AG09309 (cell line): ENCODE data around the gene CA11.

Source experiments
- DNase-seq: peaks from one replicate; pipeline ENCODE4 v3.0.0-alpha.2; 2010; ENCODE audit warnings: low read depth
- H3K4me3 ChIP-seq: 2 replicates; pipeline ENCODE4 v1.5.1; 2011; ENCODE audit warnings: mild to moderate bottlenecking, low read depth, low read length, moderate library complexity; ENCODE audit not compliant: control insufficient read depth
- CTCF ChIP-seq: IDR thresholded peaks from 2 replicates; pipeline ENCODE4 v1.5.1; 2011; ENCODE audit warnings: mild to moderate bottlenecking, low read depth, low read length, inconsistent platforms; ENCODE audit not compliant: insufficient read depth, control insufficient read depth; ENCODE audit errors: missing control alignments

Gene CA11

DNA sequence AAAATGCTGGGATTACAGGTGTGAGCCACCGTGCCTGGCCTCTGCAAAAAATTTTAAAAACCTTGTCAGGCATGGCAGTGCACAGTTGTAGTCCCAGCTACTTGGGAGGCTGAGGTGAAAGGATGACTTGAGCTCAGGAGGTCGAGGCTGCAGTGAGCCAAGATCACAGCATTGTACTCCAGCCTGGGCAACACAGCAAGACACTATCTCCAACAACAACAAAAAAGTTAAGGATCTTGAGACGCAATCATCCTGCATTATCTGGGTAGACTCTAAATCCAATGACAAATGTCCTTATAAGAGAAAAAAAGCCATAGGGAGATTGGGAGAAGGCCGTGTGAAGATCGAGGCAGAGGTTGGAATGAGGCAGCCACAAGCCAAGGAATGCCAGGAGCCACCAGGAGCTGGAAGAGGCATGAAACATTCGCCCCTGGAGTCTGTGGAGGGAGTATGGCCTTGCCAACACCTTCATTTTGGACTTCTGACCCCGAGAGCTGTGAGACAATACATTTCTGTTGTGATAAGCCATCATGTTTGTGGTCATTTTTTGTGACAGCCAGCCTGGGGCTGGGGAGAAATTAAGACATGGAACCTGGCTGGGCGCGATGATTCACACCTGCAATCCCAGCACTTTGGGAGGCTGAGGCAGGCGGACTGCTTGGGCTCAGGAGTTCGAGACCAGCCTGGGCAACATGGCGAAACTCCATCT lies 5.1 kb upstream of the CA11 start:
- no peak for DNase-seq
- no peak for TF ChIP-seq CTCF
- H3K4me3 ChIP-seq, result no peak overlapping the region

DNA sequence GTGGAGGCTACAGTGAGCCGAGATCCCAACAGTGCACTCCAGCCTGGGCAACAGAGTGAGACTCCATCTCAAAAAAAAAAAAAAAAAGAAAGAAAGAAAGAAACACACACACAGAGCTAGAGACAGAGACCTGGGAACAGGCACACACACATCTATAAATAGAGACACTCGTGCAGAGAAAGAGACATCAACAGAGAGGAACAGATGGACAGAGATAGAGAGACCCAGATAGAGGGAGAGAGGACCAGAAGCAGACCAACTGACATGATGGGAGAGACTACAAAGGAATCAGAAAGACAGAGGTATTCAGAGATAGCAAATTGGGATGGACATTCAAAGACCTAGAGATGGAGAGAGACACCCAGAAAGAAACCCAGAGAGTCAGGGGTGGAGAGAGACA lies 2.1 kb upstream of the CA11 start:
- DNase-seq, result no peak
- no peak overlapping the region for H3K4me3 ChIP-seq
- no peak for TF ChIP-seq CTCF

DNA sequence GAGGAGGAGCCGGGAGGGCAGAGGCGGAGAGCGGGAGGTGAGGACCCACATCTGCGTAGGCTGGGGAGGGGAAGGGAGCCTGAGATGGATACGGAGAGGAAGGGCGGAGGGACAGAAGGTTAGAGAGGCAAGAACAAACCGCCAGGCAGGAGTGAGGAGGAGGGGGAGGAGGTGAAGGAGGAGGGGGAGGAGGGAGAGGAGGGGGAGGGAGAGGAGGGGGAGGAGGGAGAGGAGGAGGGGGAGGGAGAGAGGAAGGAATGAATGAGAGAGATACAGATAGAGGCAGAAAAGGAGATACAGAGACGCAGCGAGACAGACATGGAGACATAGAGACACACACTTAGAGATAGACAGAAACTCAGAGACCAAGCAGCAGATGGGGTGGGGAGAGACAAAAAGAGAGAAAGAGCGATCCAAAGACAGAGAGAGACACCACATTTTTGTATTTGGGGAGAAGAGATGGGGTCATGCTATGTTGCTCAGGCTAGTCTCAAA lies 782 bp upstream of the CA11 start:
- H3K4me3 ChIP-seq, result peak overlapping the region; percentile 45
- TF ChIP-seq CTCF, result no peak
- no peak for DNase-seq

DNA sequence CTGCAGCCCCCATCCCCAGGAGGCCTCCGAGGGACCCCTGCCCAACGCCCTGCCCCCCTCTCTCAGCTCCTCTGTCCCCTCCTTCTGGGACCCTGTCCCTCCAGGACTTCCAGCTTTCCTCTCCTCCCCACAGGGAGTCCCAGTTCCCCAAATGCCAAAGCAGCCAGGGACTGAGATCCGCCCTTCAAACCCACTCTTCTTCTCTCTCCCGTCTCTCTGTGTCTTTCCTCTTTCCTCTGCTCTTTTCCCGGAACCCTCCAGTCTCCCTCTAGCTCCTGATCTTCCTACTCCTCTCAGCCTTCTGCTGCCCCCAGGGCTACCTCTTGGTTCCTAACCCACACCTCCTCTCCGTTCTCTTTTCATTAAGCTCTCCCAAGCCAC lies 377 bp downstream of the CA11 start:
- peak overlapping the region; percentile 45 for H3K4me3 ChIP-seq
- no peak for TF ChIP-seq CTCF
- DNase-seq, result no peak

DNA sequence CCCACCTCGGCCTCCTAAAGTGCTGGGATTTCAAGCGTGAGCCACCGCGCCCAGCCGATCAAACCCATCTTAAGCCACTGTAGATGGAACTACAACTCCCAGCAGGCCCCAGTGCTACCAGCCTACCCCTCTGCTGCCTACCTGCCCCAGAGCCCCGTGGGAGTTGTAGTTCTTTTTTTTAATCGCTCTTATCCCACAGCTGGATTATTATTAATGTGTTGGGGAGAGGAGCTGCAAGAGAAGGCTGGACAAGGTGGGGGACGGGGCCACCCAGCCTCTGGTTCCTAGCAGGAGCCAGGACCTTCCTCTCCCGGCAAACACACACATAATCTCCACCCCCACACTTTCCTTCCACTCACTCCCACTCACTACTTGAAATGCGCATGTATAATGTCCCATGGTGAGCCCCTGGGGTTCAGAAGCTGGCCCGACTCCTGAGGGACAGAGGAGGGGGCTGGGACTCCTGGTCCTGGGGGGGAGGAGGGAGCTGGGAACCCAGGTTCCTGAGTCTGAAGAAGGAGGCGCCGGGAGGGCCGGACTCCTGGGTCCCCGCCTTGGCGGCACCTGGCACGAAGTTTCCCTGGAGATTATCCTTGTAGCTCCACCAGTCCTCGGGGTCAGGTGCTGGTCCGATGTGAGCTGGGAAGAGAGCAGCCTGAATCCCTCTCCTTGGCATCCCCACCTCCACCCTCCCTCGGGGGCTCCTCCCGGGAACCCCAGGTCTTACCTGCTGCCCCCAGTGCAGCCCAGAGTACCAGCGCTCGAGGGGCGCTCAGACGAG lies 958 bp downstream of the CA11 start:
- H3K4me3 ChIP-seq, result peak overlapping the region; percentile 45; the same call in 1 of the 2 replicates
- TF ChIP-seq CTCF, result no peak
- DNase-seq, result no peak

GRCh38 chr19:48644355-48644754 lies 1.6 kb downstream of the CA11 start:
- no peak for DNase-seq
- H3K4me3 ChIP-seq, result no peak overlapping the region
- no peak for TF ChIP-seq CTCF
